ENCODE results near the gene TNFSF11. TPM values are rescaled to one million over a fixed set of nuclear protein-coding genes. Genes with fewer than 3 reads are reported as not detected.

The TNFSF11 gene
- total RNA-seq, 1 donor from 2014 or later: under 0.01 TPM

GRCh38 chr13:42580644-42581043 is 6.7 kb downstream of the TNFSF11 start:
- H3K27ac ChIP-seq (ENCODE audit: low read depth, low read length): no peak overlapping the region
- no peak overlapping the region for H3K4me3 ChIP-seq (ENCODE audit: low read length in 3 of 3)
- no peaks in the 10 kb centered on the region for H3K4me1 ChIP-seq (ENCODE audit: control insufficient read depth in 3 of 3, insufficient read depth in 3 of 3, low read length in 3 of 3)
- H3K9me3 ChIP-seq (ENCODE audit: control insufficient read depth in 3 of 3, low read length in 3 of 3): no peaks in the 10 kb centered on the region
- H3K9ac ChIP-seq (ENCODE audit: low read depth in 1 of 3, low read length in 3 of 3): no peak overlapping the region
- no peaks in the 10 kb centered on the region for H3K36me3 ChIP-seq (ENCODE audit: control insufficient read depth in 3 of 3, insufficient read depth in 3 of 3, low read length in 3 of 3)
- peaks cover 12 to 20% (median 18%) of the 10 kb centered on the region in 3 donors for H3K27me3 ChIP-seq (ENCODE audit: control insufficient read depth in 3 of 3, insufficient read depth in 3 of 3, low read length in 3 of 3)

DNA sequence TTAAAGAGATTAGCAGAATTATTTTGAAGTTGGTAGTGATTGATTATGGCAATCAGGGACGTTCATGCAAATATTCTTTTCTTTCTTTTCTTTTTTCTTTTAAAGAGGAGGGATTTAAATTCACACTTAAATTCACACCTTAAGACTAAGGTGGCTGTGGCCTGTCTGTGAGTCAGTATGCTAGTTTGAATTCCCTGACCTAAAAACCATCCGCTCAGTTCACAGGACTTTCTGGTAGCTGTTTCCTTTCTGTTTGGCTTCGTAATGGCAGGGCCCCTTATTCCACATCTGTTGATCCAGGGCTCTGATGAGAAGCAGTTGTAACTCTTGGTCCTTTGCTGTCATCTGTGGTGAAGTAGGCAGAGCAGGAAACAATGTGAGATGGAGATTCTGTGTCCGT is 7.5 kb downstream of the TNFSF11 start:
- Histone ChIP-seq H3K4me1 (ENCODE audit: control insufficient read depth in 3 of 3, insufficient read depth in 3 of 3, low read length in 3 of 3) (no peaks in the 10 kb centered on the region), H3K27me3 (ENCODE audit: control insufficient read depth in 3 of 3, insufficient read depth in 3 of 3, low read length in 3 of 3) (peaks cover 8 to 14% (median 11%) of the 10 kb centered on the region in 3 donors)

DNA sequence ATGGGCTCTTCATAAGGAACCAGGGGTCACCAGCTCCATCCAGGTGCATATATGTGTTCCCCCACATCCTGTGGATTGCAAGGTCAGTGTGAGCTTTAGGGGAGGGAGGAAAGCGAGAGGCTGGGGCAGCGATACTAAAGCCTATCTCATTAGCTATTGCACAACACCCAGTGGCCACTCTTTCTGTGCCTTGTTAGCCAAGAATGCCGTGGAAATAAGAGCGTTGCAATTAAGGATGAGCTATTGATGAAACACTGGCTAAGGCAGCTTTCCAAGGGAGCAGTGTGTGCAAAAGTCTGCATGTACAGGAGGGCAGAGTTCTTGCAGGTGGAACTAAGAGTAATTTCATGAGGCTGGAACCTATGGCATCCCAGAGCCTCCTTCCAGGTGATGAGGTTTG is 17.6 kb downstream of the TNFSF11 start:
- no peak overlapping the region for H3K4me3 ChIP-seq (ENCODE audit: low read length in 3 of 3)
- H3K27me3 ChIP-seq (ENCODE audit: control insufficient read depth in 3 of 3, insufficient read depth in 3 of 3, low read length in 3 of 3): peaks cover 0 to 21% (median 6%) of the 10 kb centered on the region in 3 donors
- H3K4me1 ChIP-seq (ENCODE audit: control insufficient read depth in 3 of 3, insufficient read depth in 3 of 3, low read length in 3 of 3): no peaks in the 10 kb centered on the region
- H3K9ac ChIP-seq (ENCODE audit: low read depth in 1 of 3, low read length in 3 of 3): no peak overlapping the region
- H3K36me3 ChIP-seq (ENCODE audit: control insufficient read depth in 3 of 3, insufficient read depth in 3 of 3, low read length in 3 of 3): no peaks in the 10 kb centered on the region
- no peaks in the 10 kb centered on the region for H3K9me3 ChIP-seq (ENCODE audit: control insufficient read depth in 3 of 3, low read length in 3 of 3)
- no peak overlapping the region for H3K27ac ChIP-seq (ENCODE audit: low read depth, low read length)

More for the DNA sequence above, 7.5 kb downstream of the TNFSF11 start:
- Histone ChIP-seq H3K4me3 (ENCODE audit: low read length in 3 of 3) (no peak overlapping the region), H3K9ac (ENCODE audit: low read depth in 1 of 3, low read length in 3 of 3) (no peak overlapping the region), H3K27ac (ENCODE audit: low read depth, low read length) (no peak overlapping the region), H3K9me3 (ENCODE audit: control insufficient read depth in 3 of 3, low read length in 3 of 3) (no peaks in the 10 kb centered on the region), H3K36me3 (ENCODE audit: control insufficient read depth in 3 of 3, insufficient read depth in 3 of 3, low read length in 3 of 3) (no peaks in the 10 kb centered on the region)

- Histone ChIP-seq H3K9ac (ENCODE audit: low read depth in 1 of 3, low read length in 3 of 3) (no peak overlapping the region), H3K9me3 (ENCODE audit: control insufficient read depth in 3 of 3, low read length in 3 of 3) (no peaks in the 10 kb centered on the region), H3K4me1 (ENCODE audit: control insufficient read depth in 3 of 3, insufficient read depth in 3 of 3, low read length in 3 of 3) (no peaks in the 10 kb centered on the region), H3K36me3 (ENCODE audit: control insufficient read depth in 3 of 3, insufficient read depth in 3 of 3, low read length in 3 of 3) (no peaks in the 10 kb centered on the region), H3K4me3 (ENCODE audit: low read length in 3 of 3) (no peak overlapping the region), H3K27me3 (ENCODE audit: control insufficient read depth in 3 of 3, insufficient read depth in 3 of 3, low read length in 3 of 3) (peaks cover 0 to 19% (median 6%) of the 10 kb centered on the region in 3 donors), H3K27ac (ENCODE audit: low read depth, low read length) (no peak overlapping the region)
Observed at GRCh38 chr13:42592915-42593900, 19.3 kb downstream of the TNFSF11 start.

- H3K27me3 ChIP-seq (ENCODE audit: control insufficient read depth in 3 of 3, insufficient read depth in 3 of 3, low read length in 3 of 3): peaks cover 0 to 19% (median 6%) of the 10 kb centered on the region in 3 donors
- no peak overlapping the region for H3K9ac ChIP-seq (ENCODE audit: low read depth in 1 of 3, low read length in 3 of 3)
- no peak overlapping the region for H3K4me3 ChIP-seq (ENCODE audit: low read length in 3 of 3)
- no peaks in the 10 kb centered on the region for H3K4me1 ChIP-seq (ENCODE audit: control insufficient read depth in 3 of 3, insufficient read depth in 3 of 3, low read length in 3 of 3)
- H3K27ac ChIP-seq (ENCODE audit: low read depth, low read length): no peak overlapping the region
- no peaks in the 10 kb centered on the region for H3K36me3 ChIP-seq (ENCODE audit: control insufficient read depth in 3 of 3, insufficient read depth in 3 of 3, low read length in 3 of 3)
- H3K9me3 ChIP-seq (ENCODE audit: control insufficient read depth in 3 of 3, low read length in 3 of 3): no peaks in the 10 kb centered on the region
Observed at GRCh38 chr13:42594481-42595252, 20.7 kb downstream of the TNFSF11 start.

GRCh38 chr13:42595253-42595571 is 21.3 kb downstream of the TNFSF11 start:
- Histone ChIP-seq H3K27me3 (ENCODE audit: control insufficient read depth in 3 of 3, insufficient read depth in 3 of 3, low read length in 3 of 3) (peaks cover 0 to 15% (median 6%) of the 10 kb centered on the region in 3 donors), H3K36me3 (ENCODE audit: control insufficient read depth in 3 of 3, insufficient read depth in 3 of 3, low read length in 3 of 3) (no peaks in the 10 kb centered on the region), H3K4me3 (ENCODE audit: low read length in 3 of 3) (no peak overlapping the region), H3K4me1 (ENCODE audit: control insufficient read depth in 3 of 3, insufficient read depth in 3 of 3, low read length in 3 of 3) (no peaks in the 10 kb centered on the region), H3K9me3 (ENCODE audit: control insufficient read depth in 3 of 3, low read length in 3 of 3) (no peaks in the 10 kb centered on the region), H3K27ac (ENCODE audit: low read depth, low read length) (no peak overlapping the region), H3K9ac (ENCODE audit: low read depth in 1 of 3, low read length in 3 of 3) (no peak overlapping the region)

DNA sequence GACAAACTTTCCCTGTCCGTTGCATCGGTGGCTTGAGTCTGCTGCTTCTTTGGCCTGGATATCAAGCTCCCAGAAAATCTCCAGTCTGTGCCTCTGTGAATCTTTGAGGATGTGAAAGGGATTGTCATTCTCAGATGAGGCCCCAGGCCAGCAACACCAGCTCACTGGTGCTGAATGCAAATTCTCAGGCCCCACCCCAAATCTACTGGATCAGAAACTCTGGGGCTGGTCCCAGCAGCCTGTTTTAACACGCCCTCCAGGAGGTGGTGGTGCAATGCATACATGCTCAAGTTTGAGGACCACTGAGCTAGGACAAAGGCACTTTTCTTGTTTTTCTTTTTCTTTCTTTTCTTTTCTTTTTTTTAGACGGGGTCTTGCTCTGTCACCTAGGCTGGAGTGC is 23.6 kb downstream of the TNFSF11 start:
- H3K27ac ChIP-seq (ENCODE audit: low read depth, low read length): no peak overlapping the region
- H3K36me3 ChIP-seq (ENCODE audit: control insufficient read depth in 3 of 3, insufficient read depth in 3 of 3, low read length in 3 of 3): no peaks in the 10 kb centered on the region
- H3K27me3 ChIP-seq (ENCODE audit: control insufficient read depth in 3 of 3, insufficient read depth in 3 of 3, low read length in 3 of 3): peaks cover 0 to 6% (median 1%) of the 10 kb centered on the region in 3 donors
- H3K9ac ChIP-seq (ENCODE audit: low read depth in 1 of 3, low read length in 3 of 3): no peak overlapping the region
- H3K4me1 ChIP-seq (ENCODE audit: control insufficient read depth in 3 of 3, insufficient read depth in 3 of 3, low read length in 3 of 3): no peaks in the 10 kb centered on the region
- no peak overlapping the region for H3K4me3 ChIP-seq (ENCODE audit: low read length in 3 of 3)
- H3K9me3 ChIP-seq (ENCODE audit: control insufficient read depth in 3 of 3, low read length in 3 of 3): no peaks in the 10 kb centered on the region

DNA sequence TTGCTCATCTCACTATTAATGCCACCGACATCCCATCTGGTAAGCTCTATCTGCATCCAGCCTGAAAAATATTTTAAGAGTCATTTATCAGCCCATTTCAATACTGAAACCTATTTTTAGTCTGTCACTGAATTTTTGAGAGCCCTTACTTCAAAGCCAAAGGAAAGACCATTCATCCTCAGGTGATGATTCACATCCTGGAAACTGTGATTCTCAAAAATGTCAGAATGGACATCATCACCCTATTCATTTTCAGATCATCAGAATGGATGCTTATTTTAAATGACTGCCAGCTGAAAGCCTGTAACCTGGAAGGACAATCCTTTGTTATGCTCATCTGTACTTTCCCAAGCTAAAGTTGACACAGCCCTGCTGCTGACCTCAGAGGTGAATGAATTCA is 27.0 kb downstream of the TNFSF11 start:
- Histone ChIP-seq H3K27me3 (ENCODE audit: control insufficient read depth in 3 of 3, insufficient read depth in 3 of 3, low read length in 3 of 3) (no peaks in the 10 kb centered on the region), H3K27ac (ENCODE audit: low read depth, low read length) (no peak overlapping the region), H3K36me3 (ENCODE audit: control insufficient read depth in 3 of 3, insufficient read depth in 3 of 3, low read length in 3 of 3) (no peaks in the 10 kb centered on the region), H3K4me1 (ENCODE audit: control insufficient read depth in 3 of 3, insufficient read depth in 3 of 3, low read length in 3 of 3) (no peaks in the 10 kb centered on the region), H3K4me3 (ENCODE audit: low read length in 3 of 3) (no peak overlapping the region), H3K9ac (ENCODE audit: low read depth in 1 of 3, low read length in 3 of 3) (no peak overlapping the region), H3K9me3 (ENCODE audit: control insufficient read depth in 3 of 3, low read length in 3 of 3) (no peaks in the 10 kb centered on the region)

- Histone ChIP-seq H3K9me3 (ENCODE audit: control insufficient read depth in 3 of 3, low read length in 3 of 3) (no peaks in the 10 kb centered on the region), H3K4me1 (ENCODE audit: control insufficient read depth in 3 of 3, insufficient read depth in 3 of 3, low read length in 3 of 3) (no peaks in the 10 kb centered on the region), H3K4me3 (ENCODE audit: low read length in 3 of 3) (no peak overlapping the region), H3K36me3 (ENCODE audit: control insufficient read depth in 3 of 3, insufficient read depth in 3 of 3, low read length in 3 of 3) (no peaks in the 10 kb centered on the region), H3K9ac (ENCODE audit: low read depth in 1 of 3, low read length in 3 of 3) (no peak overlapping the region), H3K27ac (ENCODE audit: low read depth, low read length) (no peak overlapping the region), H3K27me3 (ENCODE audit: control insufficient read depth in 3 of 3, insufficient read depth in 3 of 3, low read length in 3 of 3) (no peaks in the 10 kb centered on the region)
Observed at GRCh38 chr13:42602906-42603305, 29.0 kb downstream of the TNFSF11 start.

DNA sequence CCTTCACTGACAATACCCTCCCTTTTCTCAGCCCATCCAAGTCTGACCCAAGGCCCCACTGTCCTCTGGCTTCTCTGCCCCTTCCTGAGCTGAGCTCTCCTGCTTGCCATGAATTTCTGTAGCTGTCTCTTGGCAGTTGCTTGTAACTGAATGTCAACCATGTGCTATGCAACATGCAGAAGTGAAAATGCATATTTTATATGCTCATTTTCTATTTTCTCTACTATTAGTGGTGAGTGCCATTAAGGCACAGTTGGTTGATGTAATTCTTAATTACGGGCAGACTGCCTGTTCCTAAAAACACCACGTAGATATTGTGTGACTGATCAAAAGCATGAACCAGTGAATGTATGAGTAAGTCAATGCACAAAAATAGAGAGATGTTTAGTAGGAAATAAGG is 29.6 kb downstream of the TNFSF11 start:
- Histone ChIP-seq H3K4me1 (ENCODE audit: control insufficient read depth in 3 of 3, insufficient read depth in 3 of 3, low read length in 3 of 3) (no peaks in the 10 kb centered on the region), H3K27ac (ENCODE audit: low read depth, low read length) (no peak overlapping the region), H3K4me3 (ENCODE audit: low read length in 3 of 3) (no peak overlapping the region), H3K36me3 (ENCODE audit: control insufficient read depth in 3 of 3, insufficient read depth in 3 of 3, low read length in 3 of 3) (no peaks in the 10 kb centered on the region), H3K9me3 (ENCODE audit: control insufficient read depth in 3 of 3, low read length in 3 of 3) (no peaks in the 10 kb centered on the region), H3K27me3 (ENCODE audit: control insufficient read depth in 3 of 3, insufficient read depth in 3 of 3, low read length in 3 of 3) (no peaks in the 10 kb centered on the region), H3K9ac (ENCODE audit: low read depth in 1 of 3, low read length in 3 of 3) (no peak overlapping the region)

Data from skeletal muscle tissue (tissue), 4 donors.